Activated naive CD8-positive, alpha-beta T cell (primary cell): ENCODE measurements around the gene TIAM2.
A peak's percentile ranks its signal among the peaks of the same experiment; 100 is the strongest.

Experiments used
- H3K27ac Mint-ChIP-seq: one replicate; pipeline ENCODE4 v1.8.0; 2021; ENCODE audit warnings: mixed read lengths
- H3K27me3 Mint-ChIP-seq: one replicate; pipeline ENCODE4 v1.8.0; 2021; ENCODE audit warnings: mixed read lengths
- H3K36me3 Mint-ChIP-seq: one replicate; pipeline ENCODE4 v1.8.0; 2021; ENCODE audit warnings: mixed read lengths
- H3K4me1 Mint-ChIP-seq: one replicate; pipeline ENCODE4 v1.8.0; 2021; ENCODE audit warnings: low read depth, mixed read lengths
- H3K4me3 Mint-ChIP-seq: one replicate; pipeline ENCODE4 v1.8.0; 2021; ENCODE audit warnings: mild to moderate bottlenecking, mixed read lengths
- H3K9me3 Mint-ChIP-seq: one replicate; pipeline ENCODE4 v1.8.0; 2021; ENCODE audit warnings: low read depth, mixed read lengths

TIAM2 gene

DNA sequence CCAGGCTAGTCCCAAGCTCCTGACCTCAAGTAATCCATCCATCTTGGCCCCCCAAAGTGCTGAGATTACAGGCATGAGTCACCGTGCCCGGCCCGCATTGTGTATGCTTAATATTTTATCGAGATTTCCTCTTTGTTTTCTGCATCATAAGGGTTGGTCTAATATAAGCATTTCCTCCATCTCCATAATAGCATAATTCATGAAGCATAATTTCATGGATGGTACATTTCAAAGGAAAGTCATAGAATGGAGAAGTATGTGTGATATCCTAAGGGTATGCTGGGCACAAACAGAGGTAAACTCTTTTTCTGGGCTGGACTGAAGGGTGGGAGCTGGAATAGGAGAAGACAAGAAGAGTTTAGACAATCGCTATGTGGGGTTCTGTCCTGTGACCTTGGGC lies 17.5 kb upstream of the TIAM2 start:
- Mint-ChIP-seq H3K27me3 (no peaks in the 10 kb centered on the region), H3K4me1 (no peaks in the 10 kb centered on the region), H3K4me3 (no peak overlapping the region), H3K9me3 (no peaks in the 10 kb centered on the region), H3K27ac (no peak overlapping the region), H3K36me3 (peaks cover 3% of the 10 kb centered on the region)

DNA sequence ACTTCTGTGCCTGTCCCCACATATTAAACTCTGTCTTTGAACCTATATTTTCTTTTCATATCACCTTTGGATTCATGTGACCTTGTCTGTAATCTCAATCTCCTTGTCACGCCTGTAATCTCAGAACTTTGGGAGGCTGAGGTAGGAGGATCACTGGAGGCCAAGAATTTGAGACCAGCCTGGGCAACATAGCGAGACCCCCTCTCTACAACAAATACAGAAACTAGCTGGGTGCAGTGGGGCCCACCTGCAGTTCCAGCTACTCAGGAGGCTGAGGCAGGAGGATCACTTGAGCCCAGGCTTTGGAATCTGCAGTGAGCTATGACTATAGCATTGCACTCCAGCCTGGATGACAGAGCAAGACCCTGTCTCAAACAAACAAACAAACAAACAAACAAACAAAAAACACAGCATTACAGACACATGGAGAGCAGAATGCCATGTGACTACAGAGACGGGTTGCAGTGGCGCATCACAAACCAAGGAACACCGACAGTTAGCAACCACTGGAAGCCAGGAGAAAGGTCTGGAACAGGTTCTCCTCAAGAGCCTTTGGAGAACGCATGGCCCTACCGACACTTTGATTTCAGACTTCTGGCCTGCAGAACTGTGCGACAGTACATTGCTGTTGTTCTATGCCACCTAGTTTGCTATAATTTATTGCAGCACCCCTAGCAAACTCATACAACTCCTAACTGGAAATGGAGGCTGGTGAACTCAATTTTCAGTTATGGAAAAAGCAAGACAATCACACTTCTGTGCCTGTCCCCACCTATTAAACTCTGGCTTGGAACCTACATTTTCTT lies 14.6 kb upstream of the TIAM2 start:
- H3K27me3 Mint-ChIP-seq, result no peaks in the 10 kb centered on the region
- H3K27ac Mint-ChIP-seq, result no peak overlapping the region
- H3K9me3 Mint-ChIP-seq, result no peaks in the 10 kb centered on the region
- H3K36me3 Mint-ChIP-seq, result peaks cover 3% of the 10 kb centered on the region
- no peak overlapping the region for H3K4me3 Mint-ChIP-seq
- H3K4me1 Mint-ChIP-seq, result no peaks in the 10 kb centered on the region

DNA sequence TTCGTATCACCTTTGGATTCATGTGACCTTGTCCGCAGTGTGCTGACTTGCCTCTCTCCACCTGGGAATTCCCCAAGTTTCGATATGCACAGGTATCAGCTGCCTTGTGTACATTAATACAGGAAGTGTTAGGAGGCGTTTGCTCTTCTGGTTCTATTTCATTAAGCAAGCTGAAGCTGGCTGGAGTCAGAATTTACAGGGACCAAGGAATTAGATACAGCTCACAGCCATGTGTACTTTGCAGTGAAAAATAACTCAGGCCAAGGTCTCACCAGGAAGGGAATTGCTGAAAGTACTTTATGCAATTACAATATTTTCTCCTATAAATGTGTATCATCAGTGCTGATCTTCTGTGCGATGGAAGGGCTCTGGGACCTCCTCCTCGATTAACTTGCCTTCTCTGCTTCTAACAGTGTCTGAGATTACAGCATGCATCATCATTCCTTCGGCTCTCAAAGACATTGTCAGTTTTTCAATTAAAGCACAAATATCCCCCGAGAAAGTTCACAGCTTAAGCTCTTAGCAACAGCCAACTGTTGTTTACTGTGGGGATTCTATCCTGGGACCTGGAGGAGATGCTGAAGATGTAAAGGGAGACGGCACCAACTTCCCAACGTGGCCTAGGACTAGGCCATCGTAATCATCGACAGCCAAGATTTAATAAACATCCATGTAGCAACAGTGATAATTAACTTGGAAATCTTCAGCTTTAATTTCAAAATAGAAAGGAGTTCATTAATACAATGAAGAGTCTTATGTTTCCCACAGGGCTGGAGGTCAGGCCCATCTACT lies 13.8 kb upstream of the TIAM2 start:
- no peak overlapping the region for H3K4me3 Mint-ChIP-seq
- peaks cover 2% of the 10 kb centered on the region for H3K36me3 Mint-ChIP-seq
- H3K9me3 Mint-ChIP-seq, result no peaks in the 10 kb centered on the region
- H3K27ac Mint-ChIP-seq, result no peak overlapping the region
- H3K4me1 Mint-ChIP-seq, result no peaks in the 10 kb centered on the region
- H3K27me3 Mint-ChIP-seq, result no peaks in the 10 kb centered on the region

- Mint-ChIP-seq H3K27ac (no peak overlapping the region), H3K4me1 (no peaks in the 10 kb centered on the region), H3K4me3 (no peak overlapping the region), H3K36me3 (no peaks in the 10 kb centered on the region), H3K9me3 (no peaks in the 10 kb centered on the region), H3K27me3 (no peaks in the 10 kb centered on the region)
These were observed 11.0 kb upstream of the TIAM2 start for GRCh38 chr6:154984146-154984545.

GRCh38 chr6:154986787-154987235 lies 8.3 kb upstream of the TIAM2 start:
- Mint-ChIP-seq H3K4me1 (no peaks in the 10 kb centered on the region), H3K4me3 (no peak overlapping the region), H3K9me3 (no peaks in the 10 kb centered on the region), H3K36me3 (peaks cover 2% of the 10 kb centered on the region), H3K27ac (no peak overlapping the region), H3K27me3 (no peaks in the 10 kb centered on the region)

DNA sequence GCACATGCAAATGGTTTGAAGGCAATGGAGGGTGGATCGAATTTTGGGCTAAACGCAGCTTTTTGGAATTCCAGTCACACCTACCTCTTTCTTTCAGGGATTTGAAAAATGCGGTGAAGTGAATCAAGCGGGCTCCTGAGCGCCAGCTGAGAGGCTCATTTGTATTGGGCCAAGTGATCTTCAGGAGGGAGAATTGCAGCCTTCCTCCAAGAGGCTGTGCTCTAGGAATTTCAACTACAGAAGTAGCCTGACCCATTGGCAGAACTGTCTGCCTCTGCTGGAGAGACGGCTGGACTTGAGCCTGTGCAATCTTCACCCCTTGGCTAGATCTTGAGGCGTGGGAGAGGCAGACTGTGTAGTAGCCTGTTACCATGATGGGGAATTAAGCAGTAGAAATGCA lies 5.7 kb upstream of the TIAM2 start:
- Mint-ChIP-seq H3K9me3 (no peaks in the 10 kb centered on the region), H3K27ac (no peak overlapping the region), H3K4me3 (no peak overlapping the region), H3K4me1 (no peaks in the 10 kb centered on the region), H3K36me3 (peaks cover 2% of the 10 kb centered on the region), H3K27me3 (no peaks in the 10 kb centered on the region)

DNA sequence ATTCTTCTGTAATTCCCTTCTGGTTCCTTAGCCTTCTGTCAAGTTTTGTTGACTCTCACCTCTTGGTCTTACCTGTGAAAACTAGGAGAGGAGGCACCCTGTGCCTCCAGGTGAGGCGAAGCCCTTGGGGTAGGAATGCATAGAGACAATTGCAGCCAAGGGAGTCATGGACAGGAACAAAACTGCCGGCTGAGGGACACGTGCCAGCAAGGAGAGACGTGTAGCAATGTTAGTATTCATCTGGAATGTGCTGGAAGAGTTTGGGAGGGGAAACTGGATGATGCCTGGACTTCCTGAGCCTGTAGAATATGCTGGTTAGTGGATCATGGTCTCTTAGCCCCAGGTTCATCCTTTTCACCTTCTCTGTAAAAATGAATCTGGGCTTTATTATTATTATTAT lies 3.9 kb upstream of the TIAM2 start:
- H3K27me3 Mint-ChIP-seq, result no peaks in the 10 kb centered on the region
- no peak overlapping the region for H3K4me3 Mint-ChIP-seq
- H3K27ac Mint-ChIP-seq, result no peak overlapping the region

GRCh38 chr6:154993026-154993425 lies 2.1 kb upstream of the TIAM2 start:
- H3K27ac Mint-ChIP-seq, result no peak overlapping the region
- no peaks in the 10 kb centered on the region for H3K9me3 Mint-ChIP-seq

More for the DNA sequence above, 3.9 kb upstream of the TIAM2 start:
- H3K4me1 Mint-ChIP-seq, result peaks cover 4% of the 10 kb centered on the region
- peaks cover 2% of the 10 kb centered on the region for H3K36me3 Mint-ChIP-seq
- no peaks in the 10 kb centered on the region for H3K9me3 Mint-ChIP-seq

GRCh38 chr6:154993710-154994109 lies 1.4 kb upstream of the TIAM2 start:
- H3K4me3 Mint-ChIP-seq, result peak overlapping the region; percentile 40
- H3K27ac Mint-ChIP-seq, result no peak overlapping the region
- peaks cover 13% of the 10 kb centered on the region for H3K4me1 Mint-ChIP-seq
- peaks cover 2% of the 10 kb centered on the region for H3K36me3 Mint-ChIP-seq
- peaks cover 18% of the 10 kb centered on the region for H3K27me3 Mint-ChIP-seq
- H3K9me3 Mint-ChIP-seq, result no peaks in the 10 kb centered on the region

More at GRCh38 chr6:154993026-154993425, 2.1 kb upstream of the TIAM2 start:
- Mint-ChIP-seq H3K27me3 (peaks cover 15% of the 10 kb centered on the region), H3K4me3 (no peak overlapping the region), H3K4me1 (peaks cover 13% of the 10 kb centered on the region), H3K36me3 (peaks cover 2% of the 10 kb centered on the region)

GRCh38 chr6:154994836-154995253 lies 270 bp upstream of the TIAM2 start:
- peak overlapping the region; percentile 72 for H3K4me3 Mint-ChIP-seq
- peaks cover 13% of the 10 kb centered on the region for H3K4me1 Mint-ChIP-seq
- peaks cover 20% of the 10 kb centered on the region for H3K27me3 Mint-ChIP-seq
- peaks cover 2% of the 10 kb centered on the region for H3K36me3 Mint-ChIP-seq
- no peaks in the 10 kb centered on the region for H3K9me3 Mint-ChIP-seq
- no peak overlapping the region for H3K27ac Mint-ChIP-seq

DNA sequence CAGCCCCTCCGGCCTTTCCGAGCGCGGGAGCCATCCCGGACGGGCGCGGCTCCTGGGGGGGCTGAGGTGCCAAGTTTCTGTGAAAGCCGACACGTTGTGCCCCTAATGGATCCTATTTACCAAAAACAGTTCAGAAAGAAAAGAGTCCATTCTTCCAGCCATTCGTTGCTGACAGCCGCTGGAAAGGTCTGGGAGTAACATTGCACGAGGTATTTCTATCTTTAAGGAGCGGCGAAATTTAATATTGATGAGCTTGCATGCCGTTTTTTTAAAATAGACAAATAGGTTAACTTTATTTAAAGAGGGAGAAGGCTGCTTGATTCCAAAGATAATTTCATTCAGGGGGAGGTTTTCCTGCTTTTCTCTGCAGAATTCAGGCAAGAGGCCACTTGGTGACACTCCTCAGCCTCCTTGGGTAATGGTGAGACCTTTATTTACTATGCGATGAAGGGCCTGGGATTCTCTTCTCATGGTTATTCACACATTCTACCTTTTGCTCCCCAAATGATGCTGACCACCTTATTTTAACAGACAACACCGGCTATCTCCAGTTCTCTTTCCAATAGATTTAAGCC lies 988 bp downstream of the TIAM2 start:
- Mint-ChIP-seq H3K4me3 (peak overlapping the region; percentile 73), H3K36me3 (peaks cover 2% of the 10 kb centered on the region), H3K4me1 (peaks cover 13% of the 10 kb centered on the region), H3K27ac (no peak overlapping the region), H3K9me3 (no peaks in the 10 kb centered on the region), H3K27me3 (peaks cover 20% of the 10 kb centered on the region)

GRCh38 chr6:154996841-154997311 lies 1.8 kb downstream of the TIAM2 start:
- H3K4me1 Mint-ChIP-seq, result peaks cover 13% of the 10 kb centered on the region
- peaks cover 20% of the 10 kb centered on the region for H3K27me3 Mint-ChIP-seq
- peak overlapping the region; percentile 28 for H3K4me3 Mint-ChIP-seq
- no peak overlapping the region for H3K27ac Mint-ChIP-seq
- H3K36me3 Mint-ChIP-seq, result no peaks in the 10 kb centered on the region
- H3K9me3 Mint-ChIP-seq, result no peaks in the 10 kb centered on the region

DNA sequence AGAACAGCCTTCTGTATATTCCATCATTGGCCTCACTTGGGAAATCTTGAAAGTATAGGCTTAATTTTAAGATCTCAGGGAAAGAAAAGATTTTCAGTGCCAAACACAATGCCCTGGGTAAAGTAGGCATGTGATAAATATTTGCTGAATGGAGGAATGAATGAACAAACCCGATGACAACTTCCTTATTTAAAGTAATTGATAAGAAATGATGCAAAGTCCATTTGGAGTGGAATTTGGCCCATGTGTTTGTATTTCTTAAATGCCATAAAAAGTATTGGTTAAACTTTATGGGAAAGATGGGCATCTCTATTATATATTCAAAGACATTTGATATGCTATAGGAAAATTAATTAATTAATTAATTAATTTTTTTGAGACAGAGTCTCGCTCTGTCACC lies 3.7 kb downstream of the TIAM2 start:
- H3K4me1 Mint-ChIP-seq, result peaks cover 13% of the 10 kb centered on the region
- H3K27ac Mint-ChIP-seq, result no peak overlapping the region
- H3K4me3 Mint-ChIP-seq, result no peak overlapping the region
- H3K9me3 Mint-ChIP-seq, result no peaks in the 10 kb centered on the region
- H3K27me3 Mint-ChIP-seq, result peaks cover 20% of the 10 kb centered on the region
- H3K36me3 Mint-ChIP-seq, result no peaks in the 10 kb centered on the region

DNA sequence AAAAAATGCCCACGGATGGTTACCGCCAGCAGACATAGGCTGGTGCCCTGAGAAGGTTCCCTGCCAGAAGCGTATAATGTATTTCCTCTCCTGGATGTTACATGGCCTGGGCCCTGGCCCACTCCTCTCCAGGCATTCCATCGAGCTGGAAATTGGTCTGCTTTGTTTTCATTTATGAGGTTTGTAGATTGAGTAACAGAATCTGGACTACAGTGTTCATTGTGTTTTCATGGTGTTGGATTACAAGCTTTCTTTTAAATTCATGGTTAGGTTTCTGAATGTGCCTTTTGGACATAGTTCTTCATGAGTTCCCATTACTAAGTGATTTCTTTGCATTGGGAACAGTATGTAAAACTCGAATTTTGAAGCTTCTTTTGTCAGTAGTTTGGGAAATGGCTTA lies 6.4 kb downstream of the TIAM2 start:
- Mint-ChIP-seq H3K27me3 (peaks cover 18% of the 10 kb centered on the region), H3K27ac (no peak overlapping the region), H3K4me3 (no peak overlapping the region), H3K4me1 (peaks cover 6% of the 10 kb centered on the region), H3K36me3 (no peaks in the 10 kb centered on the region), H3K9me3 (no peaks in the 10 kb centered on the region)

- Mint-ChIP-seq H3K27me3 (peaks cover 14% of the 10 kb centered on the region), H3K27ac (no peak overlapping the region), H3K9me3 (no peaks in the 10 kb centered on the region), H3K36me3 (no peaks in the 10 kb centered on the region), H3K4me1 (peaks cover 3% of the 10 kb centered on the region), H3K4me3 (no peak overlapping the region)
These were observed 6.8 kb downstream of the TIAM2 start for GRCh38 chr6:155001934-155002333.
